SW480 (cell line): ENCODE measurements around the gene TOM1L2.

Experiments
- DNase-seq: peaks from one replicate; pipeline ENCODE4 v3.0.0-alpha.2; 2016; ENCODE audit warnings: low spot score

The TOM1L2 gene

GRCh38 chr17:17876959-17877528 is 95.2 kb downstream of the TOM1L2 start:
- DNase-seq = no peak

GRCh38 chr17:17874478-17874877 is 97.7 kb downstream of the TOM1L2 start:
- no peak for DNase-seq

- DNase-seq = no peak
Measured at GRCh38 chr17:17873450-17873991, 98.7 kb downstream of the TOM1L2 start.

DNA sequence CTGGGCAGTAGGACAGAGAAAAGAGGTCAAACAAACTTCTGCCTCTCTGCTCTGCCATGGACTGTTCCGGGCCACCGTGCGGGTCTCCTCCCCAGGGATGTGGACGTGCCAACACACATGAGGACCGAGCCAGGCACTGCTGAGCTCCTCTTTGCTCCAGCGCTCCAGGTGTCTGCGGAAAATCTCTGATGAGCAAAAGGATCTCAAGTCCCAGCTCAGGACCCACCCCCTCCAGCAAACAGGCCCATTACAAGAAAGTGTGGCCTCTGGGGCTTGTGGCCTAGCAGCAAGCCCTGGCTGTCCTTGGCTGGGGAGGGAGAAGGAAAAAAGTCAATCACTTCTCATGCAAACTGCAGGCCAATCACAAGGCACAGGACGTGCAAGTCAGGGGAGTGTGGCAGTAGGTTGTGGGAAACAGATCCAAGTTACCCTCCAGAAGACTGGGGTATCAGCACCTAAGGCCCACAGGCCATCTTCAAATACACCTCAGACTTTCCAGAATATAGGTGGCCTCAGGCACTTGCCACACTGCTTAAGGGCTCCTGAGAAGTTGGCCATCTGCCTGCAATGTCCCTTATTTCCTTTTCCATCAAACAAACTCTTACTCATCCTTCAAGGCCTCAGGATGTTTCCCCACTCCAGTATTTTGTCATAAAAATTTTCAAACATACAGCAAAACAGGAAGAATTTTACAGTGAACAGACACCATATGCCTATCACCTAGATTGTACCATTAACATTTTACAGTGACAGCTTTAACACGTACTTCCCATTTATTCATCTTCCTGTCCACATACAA is 99.5 kb downstream of the TOM1L2 start:
- no peak for DNase-seq

DNA sequence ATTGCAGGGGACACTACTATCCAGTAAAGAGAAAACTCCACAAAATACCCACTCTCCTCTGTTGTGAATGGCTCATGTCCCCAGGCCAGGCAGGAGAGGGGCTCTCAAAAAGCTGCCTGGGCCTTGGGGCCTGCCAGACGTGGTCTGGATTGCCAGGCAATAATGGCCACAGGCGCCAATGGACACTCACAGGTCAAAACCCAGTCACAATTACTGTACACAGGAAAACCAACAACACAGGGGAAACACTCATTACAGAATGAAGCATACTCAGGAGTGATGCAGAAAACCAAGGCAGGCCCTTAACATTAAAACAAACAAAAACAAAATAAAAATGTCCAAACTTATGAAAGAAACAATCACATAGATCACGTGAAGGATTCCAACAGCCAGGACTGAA is 100.3 kb downstream of the TOM1L2 start:
- no peak for DNase-seq

GRCh38 chr17:17870247-17870646 is 102.0 kb downstream of the TOM1L2 start:
- DNase-seq = no peak

DNA sequence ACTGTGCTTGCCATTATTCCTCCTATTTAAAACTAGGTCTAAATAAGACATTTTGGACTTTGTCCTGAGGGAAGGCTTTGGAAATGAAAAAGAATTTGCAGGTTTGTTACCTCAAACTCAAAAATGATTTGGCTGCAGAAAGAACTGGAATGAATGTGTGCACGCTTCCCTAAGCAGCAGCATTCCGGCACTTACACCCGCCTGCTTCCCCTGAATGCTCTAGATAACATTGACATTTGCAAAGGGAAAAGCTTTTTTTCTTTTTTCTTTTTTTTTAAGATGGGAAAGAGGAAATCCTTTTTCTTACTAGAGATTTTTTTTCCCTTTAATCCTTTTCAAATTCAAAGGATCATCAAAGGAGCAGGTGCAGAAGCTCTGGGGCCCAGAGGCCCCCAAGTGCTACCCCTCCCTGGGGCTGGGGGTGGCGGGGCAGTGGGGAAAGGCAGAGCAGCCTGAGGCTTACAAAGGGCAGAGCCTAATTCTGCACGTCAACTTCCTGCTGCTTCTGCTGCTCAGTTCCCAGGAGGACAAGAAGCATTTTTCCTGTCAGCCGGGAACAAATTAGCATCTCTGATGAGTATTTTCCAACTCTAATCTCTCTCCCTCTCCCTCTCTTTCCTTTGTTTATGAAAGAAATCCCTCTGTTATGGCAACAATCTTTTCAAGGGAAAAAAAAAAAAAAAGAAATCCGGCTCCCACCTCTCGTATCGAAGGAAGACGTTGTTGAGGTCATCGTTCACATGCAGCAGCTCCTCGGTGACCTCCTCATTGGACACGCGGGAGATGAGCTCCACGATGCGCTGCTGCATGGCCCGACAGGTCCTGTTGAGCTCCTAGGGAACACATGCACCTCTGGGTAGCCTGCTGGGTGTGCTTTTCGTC is 103.3 kb downstream of the TOM1L2 start:
- no peak for DNase-seq

DNA sequence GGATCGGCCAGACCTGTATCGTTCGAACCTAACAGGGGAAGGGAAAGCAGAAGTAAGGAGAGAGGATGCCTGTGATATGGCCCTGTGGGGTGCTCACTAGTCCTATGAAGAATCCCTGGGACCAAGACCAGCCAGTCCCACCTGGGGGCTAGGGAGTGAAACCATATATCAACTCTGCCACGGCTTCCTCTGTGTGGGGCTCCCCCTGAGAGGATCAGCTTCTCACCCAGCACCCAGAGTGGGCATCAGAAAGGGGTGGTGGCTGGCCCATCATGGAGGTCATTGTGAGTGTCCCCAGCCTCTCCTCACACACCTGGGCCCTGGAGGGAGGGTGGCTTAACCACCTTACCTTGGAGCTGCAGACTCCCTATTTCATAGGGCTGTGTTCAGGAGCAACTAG is 105.3 kb downstream of the TOM1L2 start:
- DNase-seq = no peak

DNA sequence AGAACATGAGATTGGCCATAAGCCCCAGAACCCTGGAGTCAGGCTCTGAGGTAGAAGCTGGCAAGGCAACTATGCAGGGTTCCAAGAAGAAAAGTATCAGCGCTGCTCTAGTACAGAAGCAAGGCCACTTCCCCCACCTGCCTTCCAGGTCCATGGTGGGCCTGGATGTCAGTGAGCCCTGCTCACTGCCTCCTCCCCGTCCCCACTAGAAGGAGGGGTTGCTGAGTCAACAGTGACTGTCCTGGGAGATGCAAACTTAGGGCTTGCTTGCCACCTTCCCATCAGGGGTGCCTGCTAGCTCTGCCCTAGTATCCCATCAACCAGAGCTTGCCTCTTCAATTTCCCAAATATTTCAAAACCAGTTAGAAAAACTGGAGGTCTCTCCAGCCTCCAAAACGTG is 105.8 kb downstream of the TOM1L2 start:
- DNase-seq = no peak

DNA sequence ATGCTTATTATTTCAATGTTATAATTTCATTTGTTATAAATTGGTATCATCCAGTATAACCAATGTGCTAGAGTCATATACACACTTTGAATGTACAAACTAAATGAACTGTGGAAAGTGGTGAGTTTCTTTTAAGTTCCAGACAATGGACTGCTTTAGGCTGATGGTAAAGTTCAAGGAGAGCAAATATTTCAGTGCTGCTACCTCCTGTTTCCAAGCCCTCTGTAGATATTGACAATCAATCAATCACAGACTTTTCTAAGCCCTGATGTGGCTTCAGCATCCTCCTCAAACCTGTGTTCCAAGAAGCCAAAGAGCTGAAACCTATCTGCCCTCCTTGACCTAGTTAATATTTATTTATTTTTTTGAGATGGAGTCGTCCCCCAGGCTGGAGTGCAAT is 107.2 kb downstream of the TOM1L2 start:
- DNase-seq = no peak

DNA sequence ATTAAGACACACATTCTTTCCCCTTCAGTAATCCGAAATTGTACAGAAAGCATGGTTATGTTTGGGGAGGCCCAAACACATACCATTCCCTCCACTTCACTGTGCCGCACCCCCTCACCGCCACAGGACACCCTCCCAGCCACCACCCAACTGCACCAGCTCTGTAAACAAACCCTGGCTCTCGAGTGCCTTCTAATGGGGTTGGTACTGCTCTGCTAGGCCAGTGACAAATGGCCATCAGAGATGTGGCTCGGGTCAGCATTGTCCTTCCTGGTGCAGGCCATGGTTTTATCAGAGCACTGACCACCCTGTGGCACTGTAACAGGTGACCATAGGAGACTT is 111.5 kb downstream of the TOM1L2 start:
- no peak for DNase-seq

- DNase-seq = peak; percentile 63
Measured at GRCh38 chr17:17859909-17860765, 112.1 kb downstream of the TOM1L2 start.

DNA sequence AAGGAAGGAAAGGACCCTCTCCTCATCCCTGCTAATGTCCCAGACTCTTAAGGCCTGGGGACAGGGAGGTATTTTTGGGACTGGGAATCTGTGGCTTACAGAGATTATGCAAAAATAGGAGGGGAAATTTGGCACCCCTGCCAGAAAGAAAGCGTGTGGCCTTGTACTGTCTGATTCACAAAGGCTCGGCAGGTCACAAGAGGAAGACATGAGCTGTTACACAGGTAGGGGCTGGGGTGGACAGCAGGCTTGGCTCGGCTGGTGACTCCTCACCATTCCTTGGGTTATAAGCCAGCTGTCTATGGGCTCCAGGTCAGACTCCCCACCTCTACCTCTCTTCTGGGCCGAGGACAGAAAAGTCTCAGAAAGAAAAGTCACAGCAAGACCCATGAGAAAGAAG is 114.7 kb downstream of the TOM1L2 start:
- no peak for DNase-seq

DNA sequence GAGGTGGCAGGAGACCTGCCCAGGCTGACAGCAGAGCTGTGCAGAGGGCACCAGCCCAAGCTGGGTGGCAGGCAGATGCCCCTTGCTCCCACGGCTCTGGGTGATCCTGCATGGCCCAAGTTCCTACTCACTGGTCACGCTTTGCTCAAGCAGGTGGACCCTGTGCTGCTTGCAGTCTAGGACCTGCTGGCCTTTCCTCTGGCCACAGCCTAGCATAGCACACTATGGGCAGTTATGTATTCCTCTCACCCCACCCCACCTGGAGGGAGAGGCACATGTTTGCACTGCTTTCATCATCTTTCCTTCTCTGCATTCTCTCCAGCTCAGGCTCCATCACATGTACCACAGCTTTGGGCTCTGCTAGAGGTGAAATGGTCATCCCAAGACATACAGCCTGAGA is 115.8 kb downstream of the TOM1L2 start:
- DNase-seq = no peak

GRCh38 chr17:17855976-17856375 is 116.2 kb downstream of the TOM1L2 start:
- no peak for DNase-seq

- DNase-seq = no peak
Measured at GRCh38 chr17:17853811-17854447, 118.3 kb downstream of the TOM1L2 start.

DNA sequence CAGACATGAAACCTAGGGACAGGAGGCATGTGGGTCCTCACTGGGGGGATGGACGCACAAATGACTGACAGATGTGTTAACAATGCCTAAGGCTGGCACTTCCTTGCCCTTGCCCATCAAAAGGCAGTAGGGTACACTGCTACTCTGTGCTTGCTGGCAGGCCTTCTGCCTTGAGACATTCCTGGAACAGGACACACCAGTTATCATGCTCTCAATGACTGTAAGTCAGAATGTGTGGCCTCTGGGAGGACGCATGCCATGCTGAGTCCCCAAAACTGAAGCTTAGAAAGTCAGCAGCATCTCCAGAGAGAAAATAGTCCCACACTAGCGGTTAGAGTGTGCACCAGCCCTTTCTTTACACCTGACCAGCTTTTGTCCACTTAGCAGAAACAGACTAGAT is 119.3 kb downstream of the TOM1L2 start:
- no peak for DNase-seq

GRCh38 chr17:17851103-17852002 is 120.8 kb downstream of the TOM1L2 start:
- DNase-seq = no peak

- DNase-seq = no peak
Measured at GRCh38 chr17:17849845-17850373, 122.3 kb downstream of the TOM1L2 start.
